Activated T-cell treated with anti-CD3 and anti-CD28 coated beads, Interleukin-2, amount 50 U/mL, for 24 hours (primary cell): ENCODE results near the gene CRYBG1.
A peak's percentile ranks its signal among the peaks of the same experiment; 100 is the strongest.

Experiments
- DNase-seq: peaks from one replicate; pipeline ENCODE4 v3.0.0-alpha.2; 2020
- H3K27ac Mint-ChIP-seq: 2 replicates; pipeline ENCODE4 v1.8.0; 2020; ENCODE audit warnings: mild to moderate bottlenecking, mixed read lengths
- H3K27me3 Mint-ChIP-seq: 2 replicates; pipeline ENCODE4 v1.8.0; 2020; ENCODE audit warnings: mixed read lengths
- H3K36me3 Mint-ChIP-seq: 2 replicates; pipeline ENCODE4 v1.8.0; 2020; ENCODE audit warnings: low read depth, mixed read lengths
- H3K4me1 Mint-ChIP-seq: 2 replicates; pipeline ENCODE4 v1.8.0; 2020; ENCODE audit warnings: low read depth, mixed read lengths
- H3K4me3 Mint-ChIP-seq: 2 replicates; pipeline ENCODE4 v1.8.0; 2020; ENCODE audit warnings: mild to moderate bottlenecking, moderate library complexity, mixed read lengths
- H3K9me3 Mint-ChIP-seq: 2 replicates; pipeline ENCODE4 v1.8.0; 2020; ENCODE audit warnings: mixed read lengths

The CRYBG1 gene

GRCh38 chr6:106356378-106356777 lies 4.1 kb upstream of the CRYBG1 start:
- Mint-ChIP-seq H3K4me3 (no peak overlapping the region), H3K36me3 (no peaks in the 10 kb centered on the region), H3K27ac (no peak overlapping the region), H3K27me3 (peaks cover 71% of the 10 kb centered on the region), H3K9me3 (no peaks in the 10 kb centered on the region), H3K4me1 (peaks cover 11% of the 10 kb centered on the region)
- DNase-seq, result no peak

GRCh38 chr6:106359959-106360409 lies 533 bp upstream of the CRYBG1 start:
- no peak overlapping the region for H3K27ac Mint-ChIP-seq
- H3K36me3 Mint-ChIP-seq, result no peaks in the 10 kb centered on the region
- peaks cover 12% of the 10 kb centered on the region for H3K4me1 Mint-ChIP-seq
- DNase-seq, result no peak
- H3K27me3 Mint-ChIP-seq, result peaks cover 57% of the 10 kb centered on the region
- no peaks in the 10 kb centered on the region for H3K9me3 Mint-ChIP-seq
- peak overlapping the region; percentile 65 for H3K4me3 Mint-ChIP-seq

- DNase-seq, result peak; percentile 61
- no peaks in the 10 kb centered on the region for H3K9me3 Mint-ChIP-seq
These were observed 493 bp downstream of the CRYBG1 start for GRCh38 chr6:106360989-106361430.

GRCh38 chr6:106363401-106364138 lies 3.1 kb downstream of the CRYBG1 start:
- Mint-ChIP-seq H3K4me1 (peaks cover 12% of the 10 kb centered on the region), H3K4me3 (no peak overlapping the region), H3K27ac (no peak overlapping the region), H3K9me3 (no peaks in the 10 kb centered on the region), H3K36me3 (no peaks in the 10 kb centered on the region), H3K27me3 (peaks cover 36% of the 10 kb centered on the region)
- DNase-seq, result no peak

More at GRCh38 chr6:106360989-106361430, 493 bp downstream of the CRYBG1 start:
- peak overlapping the region; percentile 75 for H3K4me3 Mint-ChIP-seq
- no peaks in the 10 kb centered on the region for H3K36me3 Mint-ChIP-seq
- peaks cover 12% of the 10 kb centered on the region for H3K4me1 Mint-ChIP-seq
- H3K27me3 Mint-ChIP-seq, result peaks cover 49% of the 10 kb centered on the region
- H3K27ac Mint-ChIP-seq, result no peak overlapping the region

- H3K27me3 Mint-ChIP-seq, result peaks cover 10% of the 10 kb centered on the region
These were observed 9.2 kb downstream of the CRYBG1 start for GRCh38 chr6:106369739-106370138.

GRCh38 chr6:106370639-106371038 lies 10.1 kb downstream of the CRYBG1 start:
- H3K27ac Mint-ChIP-seq, result no peak overlapping the region
- H3K36me3 Mint-ChIP-seq, result no peaks in the 10 kb centered on the region

More at GRCh38 chr6:106369739-106370138, 9.2 kb downstream of the CRYBG1 start:
- Mint-ChIP-seq H3K4me3 (no peak overlapping the region), H3K36me3 (no peaks in the 10 kb centered on the region), H3K4me1 (peaks cover 19% of the 10 kb centered on the region), H3K9me3 (no peaks in the 10 kb centered on the region), H3K27ac (no peak overlapping the region)
- no peak for DNase-seq

GRCh38 chr6:106372838-106373501 lies 12.5 kb downstream of the CRYBG1 start:
- DNase-seq, result no peak

More at GRCh38 chr6:106370639-106371038, 10.1 kb downstream of the CRYBG1 start:
- H3K9me3 Mint-ChIP-seq, result no peaks in the 10 kb centered on the region
- peaks cover 10% of the 10 kb centered on the region for H3K27me3 Mint-ChIP-seq
- H3K4me1 Mint-ChIP-seq, result peaks cover 19% of the 10 kb centered on the region
- H3K4me3 Mint-ChIP-seq, result no peak overlapping the region
- no peak for DNase-seq

GRCh38 chr6:106373502-106374239 lies 13.2 kb downstream of the CRYBG1 start:
- Mint-ChIP-seq H3K27ac (peak overlapping the region; percentile 79), H3K4me3 (no peak overlapping the region), H3K36me3 (no peaks in the 10 kb centered on the region), H3K9me3 (no peaks in the 10 kb centered on the region), H3K27me3 (peaks cover 17% of the 10 kb centered on the region), H3K4me1 (peaks cover 19% of the 10 kb centered on the region)
- DNase-seq, result no peak

More at GRCh38 chr6:106372838-106373501, 12.5 kb downstream of the CRYBG1 start:
- Mint-ChIP-seq H3K4me3 (no peak overlapping the region), H3K4me1 (peaks cover 19% of the 10 kb centered on the region), H3K27me3 (peaks cover 11% of the 10 kb centered on the region), H3K9me3 (no peaks in the 10 kb centered on the region), H3K27ac (peak overlapping the region; percentile 79), H3K36me3 (no peaks in the 10 kb centered on the region)

GRCh38 chr6:106377061-106377540 lies 16.6 kb downstream of the CRYBG1 start:
- no peak for DNase-seq
- no peaks in the 10 kb centered on the region for H3K36me3 Mint-ChIP-seq
- no peak overlapping the region for H3K4me3 Mint-ChIP-seq
- peaks cover 17% of the 10 kb centered on the region for H3K27me3 Mint-ChIP-seq
- H3K27ac Mint-ChIP-seq, result no peak overlapping the region
- peaks cover 19% of the 10 kb centered on the region for H3K4me1 Mint-ChIP-seq
- no peaks in the 10 kb centered on the region for H3K9me3 Mint-ChIP-seq

GRCh38 chr6:106379951-106380350 lies 19.4 kb downstream of the CRYBG1 start:
- peaks cover 17% of the 10 kb centered on the region for H3K27me3 Mint-ChIP-seq
- no peak overlapping the region for H3K4me3 Mint-ChIP-seq
- H3K9me3 Mint-ChIP-seq, result no peaks in the 10 kb centered on the region
- no peak for DNase-seq
- no peaks in the 10 kb centered on the region for H3K36me3 Mint-ChIP-seq
- no peak overlapping the region for H3K27ac Mint-ChIP-seq
- no peaks in the 10 kb centered on the region for H3K4me1 Mint-ChIP-seq

- no peaks in the 10 kb centered on the region for H3K9me3 Mint-ChIP-seq
- H3K36me3 Mint-ChIP-seq, result no peaks in the 10 kb centered on the region
- H3K27ac Mint-ChIP-seq, result no peak overlapping the region
- no peak overlapping the region for H3K4me3 Mint-ChIP-seq
- no peak for DNase-seq
- H3K4me1 Mint-ChIP-seq, result no peaks in the 10 kb centered on the region
- peaks cover 17% of the 10 kb centered on the region for H3K27me3 Mint-ChIP-seq
These were observed 19.9 kb downstream of the CRYBG1 start for GRCh38 chr6:106380407-106380806.

- H3K4me3 Mint-ChIP-seq, result no peak overlapping the region
- no peak overlapping the region for H3K27ac Mint-ChIP-seq
- no peak for DNase-seq
- no peaks in the 10 kb centered on the region for H3K9me3 Mint-ChIP-seq
- no peaks in the 10 kb centered on the region for H3K4me1 Mint-ChIP-seq
- peaks cover 17% of the 10 kb centered on the region for H3K27me3 Mint-ChIP-seq
- no peaks in the 10 kb centered on the region for H3K36me3 Mint-ChIP-seq
These were observed 20.7 kb downstream of the CRYBG1 start for GRCh38 chr6:106381223-106381622.

- Mint-ChIP-seq H3K36me3 (no peaks in the 10 kb centered on the region), H3K4me1 (no peaks in the 10 kb centered on the region), H3K4me3 (no peak overlapping the region), H3K9me3 (no peaks in the 10 kb centered on the region), H3K27me3 (peaks cover 11% of the 10 kb centered on the region), H3K27ac (no peak overlapping the region)
- DNase-seq, result no peak
These were observed 21.4 kb downstream of the CRYBG1 start for GRCh38 chr6:106381881-106382280.

- no peak for DNase-seq
- no peaks in the 10 kb centered on the region for H3K36me3 Mint-ChIP-seq
- H3K9me3 Mint-ChIP-seq, result no peaks in the 10 kb centered on the region
- no peaks in the 10 kb centered on the region for H3K4me1 Mint-ChIP-seq
- H3K4me3 Mint-ChIP-seq, result no peak overlapping the region
- no peak overlapping the region for H3K27ac Mint-ChIP-seq
- H3K27me3 Mint-ChIP-seq, result no peaks in the 10 kb centered on the region
These were observed 23.1 kb downstream of the CRYBG1 start for GRCh38 chr6:106383573-106383972.
